Choroid plexus epithelial cell (primary cell): ENCODE data around the gene PNPLA7.

Experiments used
- DNase-seq: peaks from one replicate; pipeline ENCODE4 v3.0.0-alpha.2; 2010; ENCODE audit warnings: low read depth
- H3K4me3 ChIP-seq: 2 replicates; pipeline ENCODE4 v1.5.1; 2011; ENCODE audit warnings: low read depth, mild to moderate bottlenecking, control low read depth, low read length, moderate library complexity
- TF ChIP-seq, protein P1 (sequence below): conservative IDR thresholded peaks from 2 replicates; pipeline ENCODE4 v1.5.1; 2011; ENCODE audit warnings: low read depth, mild to moderate bottlenecking, control low read depth, inconsistent platforms, low read length, moderate library complexity

Gene PNPLA7

GRCh38 chr9:137445275-137445807 is 104.9 kb downstream of the PNPLA7 start:
- DNase-seq = peak; percentile 84
- TF ChIP-seq, protein P1, sequence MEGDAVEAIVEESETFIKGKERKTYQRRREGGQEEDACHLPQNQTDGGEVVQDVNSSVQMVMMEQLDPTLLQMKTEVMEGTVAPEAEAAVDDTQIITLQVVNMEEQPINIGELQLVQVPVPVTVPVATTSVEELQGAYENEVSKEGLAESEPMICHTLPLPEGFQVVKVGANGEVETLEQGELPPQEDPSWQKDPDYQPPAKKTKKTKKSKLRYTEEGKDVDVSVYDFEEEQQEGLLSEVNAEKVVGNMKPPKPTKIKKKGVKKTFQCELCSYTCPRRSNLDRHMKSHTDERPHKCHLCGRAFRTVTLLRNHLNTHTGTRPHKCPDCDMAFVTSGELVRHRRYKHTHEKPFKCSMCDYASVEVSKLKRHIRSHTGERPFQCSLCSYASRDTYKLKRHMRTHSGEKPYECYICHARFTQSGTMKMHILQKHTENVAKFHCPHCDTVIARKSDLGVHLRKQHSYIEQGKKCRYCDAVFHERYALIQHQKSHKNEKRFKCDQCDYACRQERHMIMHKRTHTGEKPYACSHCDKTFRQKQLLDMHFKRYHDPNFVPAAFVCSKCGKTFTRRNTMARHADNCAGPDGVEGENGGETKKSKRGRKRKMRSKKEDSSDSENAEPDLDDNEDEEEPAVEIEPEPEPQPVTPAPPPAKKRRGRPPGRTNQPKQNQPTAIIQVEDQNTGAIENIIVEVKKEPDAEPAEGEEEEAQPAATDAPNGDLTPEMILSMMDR = peak; percentile 87
- H3K4me3 ChIP-seq = no peak overlapping the region

DNA sequence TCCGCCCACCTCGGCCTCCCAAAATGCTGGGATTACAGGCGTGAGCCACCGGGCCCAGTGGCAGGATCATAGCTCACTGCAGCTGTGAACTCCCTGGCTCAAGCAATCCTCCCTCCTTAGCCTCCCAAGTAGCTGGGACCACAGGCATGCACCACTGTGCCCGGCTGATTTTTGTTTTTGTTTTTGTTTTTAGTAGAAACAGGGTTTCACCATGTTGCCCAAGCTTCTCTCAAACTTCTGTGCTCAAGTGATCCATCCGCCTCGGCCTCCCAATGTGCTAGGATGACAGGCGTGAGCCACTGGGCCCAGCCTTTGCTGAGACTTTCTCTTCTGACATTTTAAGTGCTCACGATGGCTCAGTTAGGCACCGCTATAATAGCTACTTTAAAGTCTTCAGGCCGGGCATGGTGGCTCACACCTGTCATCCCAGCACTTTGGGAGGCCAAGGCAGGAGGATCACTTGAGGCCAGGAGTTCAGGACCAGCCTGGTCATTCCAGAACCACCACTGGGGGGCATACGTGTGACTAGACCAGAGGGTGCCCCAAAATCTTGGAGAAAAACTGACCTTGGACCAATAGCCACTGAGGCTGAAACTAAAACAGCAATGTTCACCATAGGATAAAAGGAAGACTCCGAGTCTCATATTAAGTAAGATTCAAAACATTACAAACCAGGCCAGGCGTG is 106.0 kb downstream of the PNPLA7 start:
- DNase-seq = no peak
- no peak overlapping the region for H3K4me3 ChIP-seq
- TF ChIP-seq, protein P1 = no peak

GRCh38 chr9:137441935-137442321 is 108.3 kb downstream of the PNPLA7 start:
- H3K4me3 ChIP-seq = no peak overlapping the region
- TF ChIP-seq, protein P1 = no peak
- DNase-seq = no peak

DNA sequence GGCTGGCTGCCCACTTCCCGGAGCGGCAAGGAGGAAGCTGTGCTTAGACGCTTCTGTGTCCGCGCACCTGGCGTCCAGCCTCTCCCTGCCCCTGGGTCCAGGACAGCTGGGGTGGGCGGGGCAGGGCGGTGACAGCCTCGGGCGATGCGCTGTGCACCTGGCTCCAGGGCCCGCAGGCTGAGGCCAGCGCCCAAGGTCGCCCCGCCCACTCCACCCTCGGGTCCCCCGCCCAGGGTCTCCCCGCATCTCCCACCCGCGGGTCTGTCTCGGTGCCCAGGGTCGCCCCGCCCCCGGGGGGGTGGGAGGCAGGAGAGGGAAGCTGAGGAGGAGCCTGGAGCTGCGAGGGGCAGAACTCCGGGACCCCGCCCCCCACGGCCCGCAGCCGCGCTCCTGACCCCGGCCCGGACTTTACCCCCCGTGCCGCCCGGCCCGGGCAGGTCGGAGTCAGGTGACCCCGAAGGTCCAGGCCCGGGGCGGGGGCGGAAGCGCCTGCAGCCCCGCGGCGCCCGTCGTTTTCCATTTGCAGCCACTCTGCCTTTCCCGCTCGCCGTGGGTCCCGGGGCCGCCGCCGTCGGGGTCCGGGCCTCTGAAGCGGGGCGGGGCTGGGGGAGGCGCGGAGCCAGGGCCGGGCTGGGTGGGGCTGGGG is 108.8 kb downstream of the PNPLA7 start, which contains the start of gene ENTPD8:
Gene ENTPD8, minus strand, starts transcription at position 69 of the 646 bp plus-strand sequence. CDS start 3,072 bp downstream, outside the sequence.
- H3K4me3 ChIP-seq = peak within 1 kb of the TSS; percentile 17
- no peak for DNase-seq
- TF ChIP-seq, protein P1 = no peak

DNA sequence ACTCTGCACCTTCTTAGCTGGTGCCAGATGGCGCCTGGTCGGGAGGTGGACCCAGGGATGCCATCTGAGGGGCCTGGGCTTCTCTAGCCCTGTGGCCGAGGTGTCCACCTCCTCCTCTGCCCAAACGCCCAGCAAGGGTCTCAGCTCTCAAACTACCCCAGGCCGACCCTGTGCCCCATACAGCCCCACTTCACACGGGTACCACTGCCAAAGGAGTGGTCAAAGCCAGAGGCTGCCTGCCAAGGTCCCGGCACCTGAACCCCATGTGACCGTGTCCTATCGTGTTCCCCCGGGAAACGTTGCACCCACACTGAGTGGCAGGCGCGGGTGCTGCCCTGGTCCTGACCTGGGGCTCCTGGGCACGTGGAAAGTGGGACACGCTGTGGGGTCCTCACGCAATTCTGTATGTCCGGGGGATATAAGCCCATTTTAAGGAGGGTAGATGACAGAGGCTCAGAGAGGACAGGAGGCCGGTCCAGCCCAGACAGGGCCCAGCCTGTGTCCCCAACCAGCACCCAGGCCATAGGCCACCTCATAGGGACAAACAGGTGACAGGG is 111.0 kb downstream of the PNPLA7 start:
- TF ChIP-seq, protein P1 = no peak
- no peak overlapping the region for H3K4me3 ChIP-seq
- no peak for DNase-seq

- TF ChIP-seq, protein P1 = no peak
- DNase-seq = no peak
- H3K4me3 ChIP-seq = no peak overlapping the region
These were observed 111.5 kb downstream of the PNPLA7 start for GRCh38 chr9:137438591-137439157.
